DMS79 treated with DMSO at 0.1 percent for 48 hours (cell line): ENCODE results near the gene YES1.
"Not testable (repeated sequence)": the region's sequence is repeated elsewhere in the genome, so short reads cannot be mapped to it uniquely, and the experiment has no call there.

ENCODE experiments used
- DNase-seq: peaks from one replicate; lab custom pipeline; 2025; lab: John Stamatoyannopoulos, UW

YES1 gene

DNA sequence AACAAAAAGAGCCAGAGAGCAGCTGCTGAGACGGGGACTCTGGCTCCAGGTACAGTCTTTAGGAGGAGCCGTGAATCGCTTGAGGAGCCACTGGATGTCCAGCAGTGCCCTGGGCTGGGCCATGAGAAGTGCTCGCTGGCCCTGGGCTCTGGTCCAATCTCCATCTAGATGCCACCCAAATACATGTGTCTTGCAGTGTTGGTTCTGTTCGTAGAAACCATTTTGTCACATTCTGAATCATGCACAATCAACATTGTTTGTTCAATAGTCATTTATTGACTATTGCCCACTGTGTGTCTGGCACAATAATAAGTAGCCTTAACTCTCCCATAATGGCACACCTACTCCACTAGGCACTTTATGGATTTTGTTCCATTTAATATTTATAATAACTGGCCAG lies 128.5 kb downstream of the YES1 start:
- no peak for DNase-seq

DNA sequence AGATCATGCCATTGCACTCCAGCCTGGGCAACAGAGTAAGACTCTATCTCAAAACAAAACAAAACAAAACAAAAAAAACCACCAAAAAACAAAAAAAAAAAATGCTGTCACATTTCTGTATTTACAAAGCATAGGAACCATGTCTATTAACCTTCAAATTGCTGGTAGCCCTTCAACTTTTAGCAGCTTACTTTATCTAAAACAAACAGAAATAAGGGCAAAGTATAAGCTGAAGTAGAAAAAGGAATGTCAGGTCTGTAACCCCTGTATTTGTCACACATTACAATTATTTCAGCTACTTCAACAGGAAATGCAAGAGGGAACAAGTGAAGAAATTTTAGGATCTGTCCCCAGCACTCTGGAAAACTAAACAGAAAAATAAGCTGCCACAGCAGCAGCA lies 129.2 kb downstream of the YES1 start:
- no peak for DNase-seq

DNA sequence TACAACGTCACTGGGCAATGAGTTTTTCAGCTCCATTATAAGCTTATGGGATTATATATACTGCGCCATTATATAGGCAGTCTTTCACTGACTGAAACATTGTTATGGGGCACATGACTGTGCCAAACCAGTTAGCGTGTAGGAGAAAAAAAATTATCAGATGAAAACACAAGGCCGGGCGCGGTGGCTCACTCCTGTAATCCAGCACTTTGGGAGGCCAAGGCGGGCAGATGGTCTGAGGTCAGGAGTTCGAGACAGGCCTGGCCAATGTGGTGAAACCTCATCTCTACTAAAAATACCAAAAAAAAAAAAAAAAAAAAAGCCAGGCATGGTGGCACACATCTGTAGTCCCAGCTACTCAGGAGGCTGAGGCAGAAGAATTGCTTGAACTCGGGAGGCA lies 129.6 kb downstream of the YES1 start:
- not testable (repeated sequence) for DNase-seq

DNA sequence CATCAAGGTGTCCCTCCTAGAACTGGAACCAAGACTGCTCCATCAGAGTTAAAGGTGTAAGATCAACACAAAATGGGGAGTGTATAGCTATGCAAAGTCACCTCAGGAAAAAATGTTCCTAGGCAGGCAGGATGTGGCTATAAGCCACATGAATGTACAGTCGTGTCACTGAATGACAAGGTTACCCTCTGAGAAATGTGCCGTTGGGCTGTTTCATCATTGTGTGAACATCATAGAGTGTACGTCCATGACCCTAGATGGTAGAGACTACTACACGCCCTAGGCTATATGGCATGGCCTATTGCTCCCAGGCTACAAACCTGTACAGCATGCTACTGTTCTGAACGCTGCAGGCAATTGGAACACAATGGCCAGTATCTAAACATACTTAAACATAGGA lies 130.1 kb downstream of the YES1 start:
- no peak for DNase-seq

DNA sequence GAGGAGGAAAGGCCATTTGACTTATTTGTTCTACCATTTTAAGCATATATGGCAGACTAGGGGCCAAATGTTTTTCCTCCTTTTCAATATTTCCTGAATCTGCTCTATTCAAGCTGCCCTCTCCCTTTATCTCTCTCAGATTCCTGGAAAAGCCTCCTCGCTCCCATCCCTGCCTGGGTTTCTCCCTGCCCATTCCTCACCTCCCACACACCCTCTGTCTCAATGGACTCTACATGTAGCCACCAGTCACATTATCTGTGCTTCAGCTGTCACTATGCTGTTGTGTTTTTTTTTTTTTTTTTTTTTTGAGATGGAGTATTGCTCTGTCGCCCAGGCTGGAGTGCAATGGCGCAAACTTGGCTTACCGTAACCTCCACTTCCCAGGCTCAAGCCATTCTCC lies 131.7 kb downstream of the YES1 start:
- DNase-seq, result no peak

DNA sequence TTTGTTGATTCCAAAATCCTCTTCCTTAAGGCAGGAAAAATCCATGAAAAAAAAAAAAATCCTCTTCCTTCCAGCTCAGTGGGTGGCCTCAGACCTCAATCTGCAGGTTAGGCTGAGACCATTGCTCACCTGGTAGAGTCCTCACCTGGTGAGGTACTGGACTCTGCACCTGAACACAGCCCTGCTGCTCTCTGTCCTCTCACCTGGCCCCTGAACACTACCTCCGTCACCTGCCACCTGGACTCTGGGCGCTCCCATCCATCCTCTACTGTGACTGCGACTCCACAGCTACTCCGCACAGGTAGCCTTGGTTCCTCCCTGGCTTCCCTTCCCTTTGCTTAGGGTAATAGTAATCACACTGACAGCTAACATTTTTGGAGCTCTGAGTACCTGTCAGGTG lies 132.5 kb downstream of the YES1 start:
- DNase-seq, result no peak

DNA sequence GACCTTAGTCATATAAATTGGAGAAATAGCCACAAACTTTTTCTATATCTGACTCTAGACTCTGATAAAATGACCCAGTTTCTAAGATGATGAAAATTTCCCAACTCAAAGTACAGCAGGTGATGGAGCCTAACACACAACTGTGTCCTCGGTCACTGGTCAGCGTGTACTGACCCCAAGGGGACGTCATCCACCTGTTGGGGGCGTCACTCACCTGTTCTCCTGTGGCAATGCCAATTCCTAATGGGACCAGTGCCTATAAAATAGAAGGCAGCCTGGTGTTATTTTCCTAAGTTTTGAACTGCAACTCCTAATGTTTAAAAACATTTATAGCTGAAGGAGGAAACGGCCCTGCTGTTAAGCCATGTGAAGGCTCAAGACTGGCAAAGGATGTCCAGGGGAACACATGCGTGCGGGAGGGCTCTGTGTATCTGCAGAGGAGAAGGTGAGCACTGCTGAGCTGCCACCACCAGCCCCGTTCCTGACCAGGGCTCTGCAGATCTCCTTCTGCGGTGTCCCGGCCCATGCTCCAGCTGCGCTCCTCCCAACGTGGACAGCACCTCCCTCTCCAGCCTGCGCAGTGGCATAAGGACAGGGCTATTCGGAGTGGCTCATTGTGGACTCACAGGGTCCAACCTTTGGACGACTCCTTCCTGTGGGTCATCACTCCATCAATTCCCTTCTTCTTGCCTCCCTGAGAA lies 133.4 kb downstream of the YES1 start:
- DNase-seq, result no peak

DNA sequence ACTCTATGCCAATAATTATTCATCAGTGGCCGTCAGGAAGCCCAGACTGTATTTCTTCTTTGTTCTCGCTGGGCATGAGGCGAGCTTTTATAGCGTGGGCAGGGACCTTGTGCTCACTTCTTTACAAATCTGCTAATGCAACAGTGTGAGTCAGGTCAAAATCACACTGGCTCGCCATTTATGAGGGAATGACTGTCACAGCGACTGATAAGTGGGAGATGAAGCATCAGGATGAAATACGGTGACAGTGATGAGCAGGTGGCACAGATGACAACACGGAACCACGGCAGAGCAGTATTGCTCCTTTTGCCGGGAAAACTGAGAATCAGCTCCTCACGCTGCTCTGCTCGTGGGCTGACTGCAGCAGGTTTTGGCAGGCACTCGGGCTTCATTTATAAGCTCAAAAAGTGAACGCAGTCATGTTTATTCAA lies 134.1 kb downstream of the YES1 start:
- no peak for DNase-seq

DNA sequence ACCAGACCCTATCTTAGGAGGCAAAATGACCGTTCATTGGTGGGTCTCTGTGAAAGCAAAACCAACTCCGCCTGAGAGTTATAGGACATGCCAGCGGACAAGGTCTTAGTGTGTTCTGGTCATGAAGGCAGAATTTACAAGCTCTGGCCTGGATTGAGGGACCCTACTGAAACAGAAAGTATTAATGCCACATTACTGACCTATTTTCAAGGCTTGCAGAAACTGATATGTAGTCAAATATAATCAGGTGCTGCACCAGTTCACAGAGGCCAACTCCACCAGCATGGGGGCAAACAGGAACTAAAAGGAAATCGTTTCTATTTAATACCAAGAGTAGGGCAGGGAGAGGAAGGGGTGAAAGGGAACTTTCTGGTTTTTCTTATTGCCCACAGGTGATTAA lies 134.9 kb downstream of the YES1 start:
- no peak for DNase-seq

DNA sequence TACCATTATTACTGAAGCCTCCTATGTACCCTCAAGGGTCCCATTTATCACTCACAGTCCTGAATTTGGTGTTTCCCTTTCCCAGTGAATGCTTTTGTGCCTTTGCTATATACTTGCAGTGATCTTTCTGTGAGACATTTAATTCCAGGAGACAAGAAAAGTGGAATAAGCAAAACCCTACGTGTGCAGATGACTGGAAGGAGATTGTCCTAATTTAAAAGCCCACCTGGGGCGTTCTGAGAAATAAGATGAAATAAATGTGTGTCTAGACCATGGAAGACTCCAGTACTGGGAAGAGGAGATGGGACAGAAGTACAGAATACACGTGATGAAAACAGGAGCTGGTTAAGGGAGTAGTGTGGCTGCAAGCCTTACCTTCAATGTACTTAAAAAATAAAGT lies 135.3 kb downstream of the YES1 start:
- no peak for DNase-seq

DNA sequence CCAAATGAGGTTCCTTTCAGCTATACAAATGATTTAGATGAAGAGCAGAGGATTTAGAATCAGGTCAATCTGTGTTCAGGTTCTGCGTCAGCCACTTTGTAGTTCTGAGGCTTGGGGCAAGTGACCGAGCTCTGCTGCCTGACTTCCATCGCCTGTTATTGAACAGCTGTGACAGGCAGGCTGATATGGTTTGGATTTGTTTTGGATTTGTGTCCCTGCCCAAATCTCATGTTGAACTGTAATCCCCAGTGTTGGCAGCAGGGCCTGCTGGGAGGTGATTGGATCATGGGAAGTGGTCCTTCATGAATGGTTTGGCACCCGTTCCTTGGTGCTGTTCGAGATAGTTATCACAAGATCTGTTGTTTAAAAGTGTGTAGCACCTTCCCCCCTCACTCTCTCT lies 136.0 kb downstream of the YES1 start:
- DNase-seq, result no peak

DNA sequence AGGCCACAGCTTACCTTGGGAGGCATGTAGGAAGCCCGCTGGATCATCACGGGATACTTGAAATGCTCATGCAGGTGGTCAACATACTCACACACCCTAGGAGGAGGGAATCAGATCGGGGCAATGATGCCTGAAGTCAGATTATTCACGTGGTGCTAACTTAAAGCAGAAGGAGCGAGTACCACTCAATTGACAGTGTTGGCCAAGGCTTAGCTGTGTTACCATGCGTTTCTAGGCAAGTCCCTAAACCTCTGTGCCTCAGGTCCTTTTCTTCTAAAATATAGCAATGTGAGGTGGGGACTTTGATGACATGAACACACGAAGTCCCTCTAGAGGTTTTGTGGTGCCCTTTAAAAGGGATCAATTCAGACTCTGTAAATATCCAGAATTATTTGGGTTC lies 136.7 kb downstream of the YES1 start:
- no peak for DNase-seq

DNA sequence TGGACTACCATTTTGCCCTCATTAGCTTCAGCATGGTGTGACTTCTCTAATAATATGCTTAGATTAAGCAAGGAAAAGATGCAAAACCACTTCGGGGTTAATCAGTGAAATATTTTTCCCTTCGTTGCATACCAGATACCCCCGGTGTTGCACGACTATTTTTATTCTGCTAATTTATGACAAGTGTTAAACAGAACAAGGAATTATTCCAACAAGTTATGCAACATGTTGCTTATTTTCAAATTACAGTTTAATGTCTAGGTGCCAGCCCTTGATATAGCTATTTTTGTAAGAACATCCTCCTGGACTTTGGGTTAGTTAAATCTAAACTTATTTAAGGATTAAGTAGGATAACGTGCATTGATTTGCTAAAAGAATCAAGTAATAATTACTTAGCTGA lies 138.3 kb downstream of the YES1 start:
- DNase-seq, result no peak

DNA sequence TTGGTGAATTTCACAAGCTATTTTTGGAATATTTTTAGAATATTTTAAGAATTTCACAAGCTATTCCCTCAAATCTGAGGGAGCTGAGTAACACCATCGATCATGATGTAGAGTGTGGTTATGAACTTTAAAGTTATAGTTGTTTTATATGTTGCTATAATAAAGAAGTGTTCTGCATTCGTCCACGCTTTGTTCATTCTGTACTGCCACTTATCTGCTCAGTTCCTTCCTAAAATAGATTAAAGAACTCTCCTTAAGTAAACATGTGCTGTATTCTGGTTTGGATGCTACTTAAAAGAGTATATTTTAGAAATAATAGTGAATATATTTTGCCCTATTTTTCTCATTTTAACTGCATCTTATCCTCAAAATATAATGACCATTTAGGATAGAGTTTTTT lies 138.7 kb downstream of the YES1 start:
- DNase-seq, result no peak
